ENCODE results near the gene MFSD12.

Gene MFSD12

GRCh38 chr19:3510727-3511126, 46.7 kb downstream of the MFSD12 start:
- peaks cover 14 to 57% of the 10 kb centered on the region in 2 experiments; a peak in 2 of 3 replicates for H3K36me3 ChIP-seq (ENCODE audit: control insufficient read depth in 2 of 2, insufficient read depth in 1 of 2, low read length in 2 of 2)

GRCh38 chr19:3509566-3509989, 47.8 kb downstream of the MFSD12 start:
- no peaks in the 10 kb centered on the region for H3K9me3 ChIP-seq (ENCODE audit: control insufficient read depth, insufficient read depth, low read depth, low read length)
- CTCF ChIA-PET = interaction anchor here (0.5 kb wide), 1 partner anchor 23 kb away, joined by 3 read pairs; no protein-coding TSS in a partner anchor
- no peak for TF ChIP-seq ZNF239 (tag by site-specific recombination; IDR thresholded peaks at IDR 0.05)
- POLR2A ChIA-PET = no interaction called here
- H3K4me1 ChIP-seq (ENCODE audit: control insufficient read depth, insufficient read depth, low read length) = peaks cover 2% of the 10 kb centered on the region; the same call in 1 of the 2 replicates
- peaks cover 14 to 53% of the 10 kb centered on the region in 2 experiments; a peak in 2 of 3 replicates for H3K36me3 ChIP-seq (ENCODE audit: control insufficient read depth in 2 of 2, insufficient read depth in 1 of 2, low read length in 2 of 2)
- no peak overlapping the region for H3K27ac ChIP-seq (ENCODE audit: extremely low read depth, low read depth, low read length)
- no peak overlapping the region for H3K4me3 ChIP-seq (ENCODE audit: low read depth, low read length)

More at GRCh38 chr19:3510727-3511126, 46.7 kb downstream of the MFSD12 start:
- TF ChIP-seq ZNF544 (tag by site-specific recombination; IDR thresholded peaks at IDR 0.05) (no peak), ZFP37 (tag by site-specific recombination; IDR thresholded peaks at IDR 0.05) (no peak), BCL6B (tag by site-specific recombination; IDR thresholded peaks at IDR 0.05) (no peak), ZNF19 (tag by site-specific recombination; IDR thresholded peaks at IDR 0.05; ENCODE audit: low read depth) (no peak), ZNF426 (tag by site-specific recombination; IDR thresholded peaks at IDR 0.05) (no peak), KLF9 (tag by site-specific recombination; IDR thresholded peaks at IDR 0.05; ENCODE audit: low read depth) (no peak), MZF1 (tag by site-specific recombination; IDR thresholded peaks at IDR 0.05; ENCODE audit: borderline replicate concordance) (no peak), PBX3 (CRISPR knock-in tag; IDR thresholded peaks at IDR 0.05) (no peak), ZNF654 (tag by site-specific recombination; IDR thresholded peaks at IDR 0.05; ENCODE audit: low read depth) (no peak)
- POLR2A ChIA-PET = interaction anchor here (1.5 kb wide), 1 partner anchor 10 kb away, joined by 5 read pairs; the partner anchor contains the start of gene DOHH
- Histone ChIP-seq H3K27ac (ENCODE audit: extremely low read depth, low read depth, low read length) (no peak overlapping the region), H3K9me3 (ENCODE audit: control insufficient read depth, insufficient read depth, low read depth, low read length) (no peaks in the 10 kb centered on the region), H3K4me1 (ENCODE audit: control insufficient read depth, insufficient read depth, low read length) (peaks cover 2% of the 10 kb centered on the region; the same call in 1 of the 2 replicates), H3K4me3 (ENCODE audit: low read depth, low read length) (no peak overlapping the region)
- CTCF ChIA-PET = no interaction called here

GRCh38 chr19:3508771-3509535, 48.4 kb downstream of the MFSD12 start:
- H3K4me1 ChIP-seq (ENCODE audit: control insufficient read depth, insufficient read depth, low read length) = peaks cover 2% of the 10 kb centered on the region; the same call in 1 of the 2 replicates
- no peaks in the 10 kb centered on the region for H3K9me3 ChIP-seq (ENCODE audit: control insufficient read depth, insufficient read depth, low read depth, low read length)
- POLR2A ChIA-PET = interaction anchor here (0.7 kb wide), 1 partner anchor 98 kb away, joined by 10 read pairs; the partner anchor contains the start of gene TBXA2R
- H3K4me3 ChIP-seq (ENCODE audit: low read depth, low read length) = no peak overlapping the region
- peaks cover 14 to 53% of the 10 kb centered on the region in 2 experiments; a peak in 2 of 3 replicates for H3K36me3 ChIP-seq (ENCODE audit: control insufficient read depth in 2 of 2, insufficient read depth in 1 of 2, low read length in 2 of 2)
- CTCF ChIA-PET = no interaction called here
- no peak overlapping the region for H3K27ac ChIP-seq (ENCODE audit: extremely low read depth, low read depth, low read length)
- TF ChIP-seq REST (tag by site-specific recombination; IDR thresholded peaks at IDR 0.05) (no peak), ZFP69B (tag by site-specific recombination; IDR thresholded peaks at IDR 0.05) (no peak), HIC1 (tag by site-specific recombination; IDR thresholded peaks at IDR 0.05) (peak; percentile 73), ZNF488 (tag by site-specific recombination; IDR thresholded peaks at IDR 0.05) (no peak), SP3 (tag by site-specific recombination; IDR thresholded peaks at IDR 0.05) (no peak), ZNF37A (tag by site-specific recombination; IDR thresholded peaks at IDR 0.05) (no peak), ZFHX2 (tag by site-specific recombination; conservative IDR thresholded peaks at IDR 0.05) (peak; percentile 63), ZNF585B (tag by site-specific recombination; IDR thresholded peaks at IDR 0.05) (no peak), ZNF221 (tag by site-specific recombination; IDR thresholded peaks at IDR 0.05; ENCODE audit: borderline replicate concordance) (no peak), ZNF701 (tag by site-specific recombination; IDR thresholded peaks at IDR 0.05) (no peak), BCL11A (tag by site-specific recombination; IDR thresholded peaks at IDR 0.05; ENCODE audit: low read depth) (no peak)

Measured in HEK293 (cell line).